Activated CD8-positive, alpha-beta memory T cell treated with anti-CD3 and anti-CD28 coated beads, Interleukin-2, amount 50 U/mL, for 1 hour (primary cell): ENCODE results near the gene CFAP45.

Experiments used
- DNase-seq: peaks from one replicate; pipeline ENCODE4 v3.0.0-alpha.2; 2020; ENCODE audit errors: extremely low read depth

CFAP45 gene

GRCh38 chr1:159826441-159827101 lies 73.4 kb downstream of the CFAP45 start, which contains the start of gene SLAMF8:
Gene SLAMF8, plus strand, starts transcription at chr1:159826873. Its CDS starts 26 bp downstream, at chr1:159826899.
- no peak for DNase-seq

GRCh38 chr1:159825564-159825963 lies 74.4 kb downstream of the CFAP45 start:
- no peak for DNase-seq

- no peak for DNase-seq
These were observed 76.6 kb downstream of the CFAP45 start for GRCh38 chr1:159823406-159823805.
